ENCODE data around the gene AFAP1L1.

Gene AFAP1L1

DNA sequence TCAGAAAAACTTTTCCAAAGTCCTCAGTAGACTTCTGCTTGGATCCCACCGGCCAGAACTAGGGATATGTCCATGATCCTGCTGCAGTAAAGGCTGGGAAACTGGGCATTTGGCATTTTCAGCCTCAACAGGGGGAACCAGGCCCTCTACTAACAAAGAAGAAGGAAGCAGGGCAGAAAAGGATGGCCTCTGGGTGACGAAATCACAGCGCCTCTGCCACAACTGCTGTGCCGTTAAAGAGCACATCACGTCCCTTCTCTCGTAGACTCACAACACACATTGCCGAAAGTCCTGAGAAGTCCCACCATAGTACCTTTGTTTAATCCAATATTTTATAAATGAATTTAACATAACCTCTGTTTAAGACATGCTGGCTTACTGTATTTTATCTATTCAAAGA, 10.4 kb upstream of the AFAP1L1 start:
- H3K4me3 ChIP-seq (ENCODE audit: low read length) = no peak overlapping the region
- no peak for DNase-seq (ENCODE audit: low read depth)
- TF ChIP-seq, protein P1, sequence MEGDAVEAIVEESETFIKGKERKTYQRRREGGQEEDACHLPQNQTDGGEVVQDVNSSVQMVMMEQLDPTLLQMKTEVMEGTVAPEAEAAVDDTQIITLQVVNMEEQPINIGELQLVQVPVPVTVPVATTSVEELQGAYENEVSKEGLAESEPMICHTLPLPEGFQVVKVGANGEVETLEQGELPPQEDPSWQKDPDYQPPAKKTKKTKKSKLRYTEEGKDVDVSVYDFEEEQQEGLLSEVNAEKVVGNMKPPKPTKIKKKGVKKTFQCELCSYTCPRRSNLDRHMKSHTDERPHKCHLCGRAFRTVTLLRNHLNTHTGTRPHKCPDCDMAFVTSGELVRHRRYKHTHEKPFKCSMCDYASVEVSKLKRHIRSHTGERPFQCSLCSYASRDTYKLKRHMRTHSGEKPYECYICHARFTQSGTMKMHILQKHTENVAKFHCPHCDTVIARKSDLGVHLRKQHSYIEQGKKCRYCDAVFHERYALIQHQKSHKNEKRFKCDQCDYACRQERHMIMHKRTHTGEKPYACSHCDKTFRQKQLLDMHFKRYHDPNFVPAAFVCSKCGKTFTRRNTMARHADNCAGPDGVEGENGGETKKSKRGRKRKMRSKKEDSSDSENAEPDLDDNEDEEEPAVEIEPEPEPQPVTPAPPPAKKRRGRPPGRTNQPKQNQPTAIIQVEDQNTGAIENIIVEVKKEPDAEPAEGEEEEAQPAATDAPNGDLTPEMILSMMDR (conservative IDR thresholded peaks at IDR 0.05; ENCODE audit: low read depth, low read length) = no peak

DNA sequence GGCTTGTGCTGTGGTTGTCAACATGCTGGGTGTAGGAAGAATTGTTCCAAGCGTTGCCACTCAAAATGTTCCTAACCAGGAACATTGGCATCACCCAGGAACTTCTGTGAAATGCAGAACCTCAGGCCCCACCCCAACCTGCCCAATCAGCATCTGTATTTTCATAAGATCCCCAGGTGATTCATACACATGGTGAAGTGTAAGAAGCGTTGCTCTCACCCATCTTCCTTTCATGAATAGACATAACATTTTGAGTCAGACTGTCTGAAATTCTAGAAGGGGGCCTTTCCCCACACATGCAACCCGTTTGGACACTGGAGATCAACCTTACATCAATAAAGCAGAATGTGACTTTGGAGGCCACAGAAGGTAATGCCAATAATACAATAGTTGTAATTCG, 9.3 kb upstream of the AFAP1L1 start:
- H3K4me3 ChIP-seq (ENCODE audit: low read length) = no peak overlapping the region
- TF ChIP-seq, protein P1 (conservative IDR thresholded peaks at IDR 0.05; ENCODE audit: low read depth, low read length) = no peak
- DNase-seq (ENCODE audit: low read depth) = no peak

DNA sequence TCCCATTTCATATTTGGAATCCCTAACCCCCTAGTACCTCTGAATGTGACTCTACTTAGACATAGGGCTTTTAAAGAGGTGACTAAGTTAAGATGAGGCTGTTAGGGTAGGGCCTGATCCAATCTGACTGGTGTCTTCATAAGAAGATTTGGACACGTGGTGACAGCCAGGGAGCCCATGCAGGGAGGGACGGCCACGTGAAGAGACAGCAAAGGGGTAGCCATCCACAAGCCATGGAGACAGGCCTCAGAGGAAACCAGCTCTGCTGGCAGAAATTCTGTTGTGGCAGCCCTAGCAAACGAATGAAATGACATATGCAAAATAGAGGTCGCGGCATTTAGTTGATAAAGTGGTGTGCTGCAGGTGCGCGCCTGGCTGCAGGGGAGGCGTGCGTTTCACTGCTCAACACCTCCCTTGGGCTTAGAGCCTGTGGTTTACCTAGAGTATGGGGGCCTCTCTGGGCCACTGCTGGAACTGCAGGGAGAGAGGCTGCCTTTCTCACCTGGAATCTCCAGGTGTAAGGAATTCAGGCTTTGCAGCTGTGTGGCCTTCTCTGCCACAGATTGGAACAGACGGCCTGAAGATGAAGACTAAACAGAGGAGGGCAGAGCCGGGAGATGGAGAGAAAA, 7.1 kb upstream of the AFAP1L1 start:
- no peak for DNase-seq (ENCODE audit: low read depth)
- TF ChIP-seq, protein P1 (conservative IDR thresholded peaks at IDR 0.05; ENCODE audit: low read depth, low read length) = peak; percentile 74
- no peak overlapping the region for H3K4me3 ChIP-seq (ENCODE audit: low read length)

DNA sequence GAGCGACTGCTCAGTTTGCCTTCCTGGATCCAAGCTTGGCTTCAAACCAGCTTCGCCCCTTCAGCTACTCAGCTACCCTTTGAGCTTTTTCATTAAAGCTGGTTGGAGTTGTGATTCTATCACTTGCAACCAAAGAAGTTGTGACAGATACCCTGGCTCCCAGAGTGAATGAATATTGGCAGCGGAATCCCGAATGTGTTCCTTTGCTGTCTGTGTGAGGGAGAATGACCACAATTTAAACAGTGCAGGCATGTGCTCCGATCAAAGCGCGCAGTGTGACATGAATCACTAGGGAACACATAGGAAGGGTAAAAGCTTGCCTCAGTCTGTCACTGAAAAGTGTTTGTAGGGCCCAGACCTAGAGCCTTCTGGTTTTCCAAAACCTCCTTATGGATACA, 6.6 kb upstream of the AFAP1L1 start:
- H3K4me3 ChIP-seq (ENCODE audit: low read length) = no peak overlapping the region
- no peak for DNase-seq (ENCODE audit: low read depth)
- TF ChIP-seq, protein P1 (conservative IDR thresholded peaks at IDR 0.05; ENCODE audit: low read depth, low read length) = no peak

DNA sequence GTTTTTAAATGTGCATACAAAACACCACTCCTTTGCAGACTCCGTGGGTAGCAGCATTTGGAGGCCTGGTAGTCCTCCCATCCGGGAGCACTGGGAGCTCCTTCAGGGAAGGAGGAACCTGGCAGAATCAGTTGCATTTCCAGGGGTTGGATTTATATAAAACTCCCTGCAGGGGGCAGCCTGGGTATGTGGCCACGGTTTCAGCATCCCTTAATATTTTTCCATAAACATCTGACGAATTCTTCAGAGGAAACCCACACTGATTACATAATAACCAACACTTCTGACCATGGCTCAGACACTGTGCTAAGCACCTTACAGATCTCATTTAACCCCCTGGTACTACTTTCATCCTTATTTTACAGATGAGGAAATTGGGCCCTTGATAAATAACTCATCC, 6.1 kb upstream of the AFAP1L1 start:
- no peak for DNase-seq (ENCODE audit: low read depth)
- TF ChIP-seq, protein P1 (conservative IDR thresholded peaks at IDR 0.05; ENCODE audit: low read depth, low read length) = peak; percentile 52
- no peak overlapping the region for H3K4me3 ChIP-seq (ENCODE audit: low read length)

DNA sequence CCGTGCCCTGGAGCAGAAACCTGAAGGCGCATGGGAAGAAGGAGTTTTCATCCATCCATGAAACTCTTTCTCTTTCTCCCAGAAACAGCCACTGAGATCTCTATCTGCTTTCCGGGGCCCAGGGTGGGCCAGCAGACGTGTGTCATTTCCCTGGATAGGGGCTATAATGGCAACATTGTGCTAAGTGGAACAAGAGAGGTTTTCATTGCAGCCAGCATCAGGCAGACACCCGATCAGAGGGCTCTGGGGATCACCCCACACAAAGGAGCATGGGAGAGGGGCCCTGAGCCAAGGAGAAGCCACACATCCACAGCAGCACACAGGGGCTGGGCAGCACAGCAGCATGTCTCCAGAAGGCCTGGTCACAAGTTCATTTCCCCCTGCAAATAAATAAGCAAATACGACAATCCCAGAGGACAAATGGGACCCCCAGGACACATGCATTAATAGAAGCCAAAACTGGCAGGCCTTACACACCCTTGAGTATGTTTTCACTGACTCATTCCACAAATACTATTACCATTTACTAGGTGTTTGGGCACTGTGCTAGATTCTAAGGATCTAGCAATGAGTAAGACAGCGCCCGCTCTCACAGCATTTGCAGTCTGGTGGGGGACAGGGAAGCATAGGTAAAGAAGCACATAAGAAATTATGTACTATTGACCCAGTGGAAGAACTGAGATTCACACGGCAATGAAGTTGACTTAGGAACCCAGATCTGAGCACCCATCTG, 4.3 kb upstream of the AFAP1L1 start:
- H3K4me3 ChIP-seq (ENCODE audit: low read length) = no peak overlapping the region
- DNase-seq (ENCODE audit: low read depth) = no peak
- TF ChIP-seq, protein P1 (conservative IDR thresholded peaks at IDR 0.05; ENCODE audit: low read depth, low read length) = no peak

Measured in retinal pigment epithelial cell (primary cell).